Stimulated activated CD4-positive, alpha-beta T cell treated with anti-CD3 and anti-CD28 coated beads, Interleukin-1b, Interleukin-23, amount 100 ng/mL, for 48 hours (primary cell): ENCODE measurements around the gene TMEM176B.

Source experiments
- DNase-seq: peaks from one replicate; pipeline ENCODE4 v3.0.0-alpha.2; 2020

TMEM176B gene

DNA sequence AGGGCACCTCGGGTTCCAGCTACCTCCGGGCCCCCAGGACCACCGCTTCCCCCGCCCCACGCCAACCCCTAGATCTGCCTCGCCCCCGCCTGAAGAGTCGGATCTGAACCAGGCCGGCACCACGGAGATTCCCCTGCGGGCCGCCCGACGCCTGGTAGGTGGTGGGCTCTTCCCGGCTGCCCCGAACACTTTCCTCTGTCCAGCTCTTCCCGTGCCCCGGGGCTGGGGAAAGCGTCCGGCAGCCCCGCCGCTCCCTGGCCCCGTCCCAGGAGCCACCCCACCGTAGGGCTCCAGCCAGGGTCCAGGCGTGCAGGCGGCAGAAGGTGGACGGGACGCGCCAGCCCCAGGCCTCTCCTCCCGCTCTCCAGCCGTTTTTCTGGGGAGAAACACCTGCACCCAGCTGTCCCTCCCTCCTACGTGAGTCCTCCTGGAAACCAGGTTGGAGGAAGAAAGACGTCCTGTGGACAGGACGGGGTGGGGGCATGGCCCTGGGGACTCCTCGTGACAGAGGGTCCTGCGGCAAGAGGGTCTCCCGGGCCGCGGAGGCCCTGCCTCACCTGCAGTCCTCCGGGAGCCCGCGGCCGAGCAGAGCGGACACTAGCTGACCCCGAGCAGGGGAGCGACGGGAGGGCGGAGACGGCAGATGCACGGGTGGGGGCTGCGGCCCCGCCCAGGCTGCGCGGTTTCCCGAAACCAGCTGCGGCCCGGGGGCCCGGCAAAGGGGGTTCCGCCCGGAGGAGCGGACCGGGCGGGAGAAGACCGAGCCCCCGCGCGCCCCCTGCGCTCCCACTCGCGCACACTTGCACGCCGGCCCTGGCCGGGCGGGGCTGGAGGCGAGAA, at the start of gene TMEM176B:
TSS of gene TMEM176B (minus strand) at position 624 of the 840 bp plus-strand sequence. CDS start 3,795 bp downstream, outside the sequence.
- no peak for DNase-seq

DNA sequence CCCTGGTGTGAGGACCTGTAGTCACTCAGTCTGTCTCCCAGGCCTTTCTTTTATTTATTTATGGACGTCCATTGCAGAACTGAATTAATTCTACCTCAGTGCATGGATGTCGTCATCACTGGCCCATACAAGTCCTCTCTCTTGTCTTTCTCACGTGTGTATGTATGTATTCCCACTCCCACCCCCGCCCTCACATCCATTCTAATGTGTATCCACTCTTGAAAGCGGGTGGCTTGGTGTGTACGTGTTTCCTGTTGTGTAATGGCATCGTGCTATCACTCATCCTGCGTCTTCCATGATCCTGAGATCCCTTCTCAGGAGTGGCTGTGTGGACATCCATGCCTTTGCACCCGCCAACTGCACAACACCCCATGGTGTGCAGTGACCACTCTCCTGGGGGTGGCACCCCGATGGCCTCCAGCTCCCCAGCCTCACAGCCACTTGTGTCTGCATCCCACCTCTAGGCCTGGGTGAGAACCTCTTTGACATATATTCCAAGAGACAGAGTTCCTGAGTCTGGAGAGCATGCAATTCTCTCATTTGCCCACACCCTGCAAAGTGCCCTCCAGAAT, 49.1 kb upstream of the TMEM176B start:
- no peak for DNase-seq

DNA sequence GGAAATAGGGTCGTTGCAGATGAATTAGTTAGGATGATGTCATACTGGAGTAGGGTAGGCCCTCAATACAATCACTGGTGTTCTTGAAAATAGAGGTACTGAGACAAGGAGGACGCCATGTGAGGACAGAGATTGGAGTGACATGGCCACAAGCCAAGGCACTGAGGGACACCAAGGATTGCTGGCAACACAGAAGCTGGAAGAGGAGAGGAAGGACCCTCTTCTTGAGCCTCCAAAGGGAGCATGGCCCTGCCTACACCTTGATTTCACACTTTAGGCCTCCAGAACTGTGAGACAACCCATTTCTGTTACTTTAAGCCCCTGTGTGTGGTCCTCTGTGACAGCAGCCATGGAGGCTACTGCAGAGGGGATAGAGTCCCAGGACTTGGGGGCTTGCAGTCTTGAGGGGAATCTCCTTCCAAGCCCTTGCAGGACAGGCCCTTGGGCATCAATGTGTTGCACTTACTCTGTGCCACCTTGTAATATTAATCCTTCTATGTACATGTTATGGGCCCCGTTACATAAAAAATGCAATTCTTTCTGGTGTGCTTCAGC, 48.5 kb upstream of the TMEM176B start:
- no peak for DNase-seq

DNA sequence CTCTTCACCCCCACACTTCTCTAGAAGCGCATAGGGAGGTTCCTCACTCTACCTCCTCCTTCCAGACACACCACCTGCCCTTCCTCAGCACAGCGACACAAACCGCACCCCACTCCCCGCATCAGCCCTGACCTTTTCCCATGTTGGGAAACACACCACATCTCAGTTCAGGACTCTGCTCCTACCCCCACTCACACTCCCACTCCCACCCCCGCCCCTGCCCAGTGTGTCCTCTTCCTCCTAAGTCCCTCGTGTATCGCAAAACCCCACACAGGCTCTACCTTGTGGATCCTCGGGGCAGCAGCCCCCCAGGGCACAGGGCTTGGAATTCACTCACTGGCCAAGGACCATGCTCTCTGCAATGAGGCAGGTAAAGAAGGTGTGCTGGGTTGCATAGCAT, 47.9 kb upstream of the TMEM176B start:
- no peak for DNase-seq

DNA sequence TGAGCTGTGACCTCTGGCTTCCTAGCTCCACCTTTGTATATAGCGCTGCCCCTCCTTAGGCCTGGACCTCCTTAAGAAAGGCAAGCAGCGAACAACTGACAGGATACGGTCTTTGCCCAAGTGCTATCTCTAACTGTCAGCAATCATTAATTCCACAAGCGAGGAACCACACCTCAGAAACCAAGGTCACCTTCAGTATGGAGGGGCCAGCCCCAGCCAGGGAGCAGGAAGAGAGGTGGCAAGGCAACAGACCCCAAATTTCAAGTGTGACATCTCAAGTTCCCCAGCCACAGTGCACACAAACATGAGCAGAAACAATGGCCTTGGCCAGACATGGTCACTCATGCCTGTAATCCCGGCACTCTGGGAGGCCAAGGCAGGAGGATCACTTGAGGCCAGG, 47.4 kb upstream of the TMEM176B start:
- DNase-seq: no peak

DNA sequence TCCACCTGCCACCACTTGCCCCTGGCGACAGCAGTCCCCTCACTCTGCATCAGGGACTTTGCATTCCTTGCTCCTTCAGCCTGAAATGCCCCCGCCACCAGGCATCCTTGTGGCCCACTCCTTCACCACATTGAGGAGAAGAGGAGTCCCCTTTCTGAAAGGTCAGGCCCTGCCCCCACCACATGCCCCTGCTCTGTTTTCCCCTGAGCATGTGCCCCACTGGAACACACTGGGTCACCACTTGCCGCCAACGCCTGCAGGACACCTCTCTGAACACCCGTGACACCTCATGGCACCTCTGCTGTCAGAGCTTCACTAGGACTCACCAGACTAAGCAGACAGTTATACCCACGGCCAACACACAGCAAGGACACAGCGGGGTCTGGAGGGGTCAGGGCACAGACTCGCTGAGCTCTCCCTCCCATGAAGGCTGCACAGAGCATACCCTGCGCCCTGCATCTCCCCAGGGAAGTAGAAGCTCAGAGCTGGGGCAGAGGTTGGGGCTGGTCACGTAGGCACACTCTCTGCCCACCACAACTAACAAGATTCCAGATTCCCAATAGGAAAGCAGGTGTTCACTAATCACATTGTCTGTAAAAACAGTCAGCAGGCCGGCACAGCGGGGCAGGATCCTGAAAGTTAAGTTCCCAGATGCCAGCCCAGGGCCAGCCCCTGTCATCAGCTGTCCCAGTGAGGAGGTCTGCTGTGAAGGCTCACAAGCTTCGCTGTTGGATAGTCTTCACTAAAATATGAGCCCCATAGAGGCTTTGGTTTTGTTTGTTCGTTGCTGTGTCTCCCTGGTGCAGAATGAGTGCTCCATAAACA, 46.3 kb upstream of the TMEM176B start:
- DNase-seq: no peak

DNA sequence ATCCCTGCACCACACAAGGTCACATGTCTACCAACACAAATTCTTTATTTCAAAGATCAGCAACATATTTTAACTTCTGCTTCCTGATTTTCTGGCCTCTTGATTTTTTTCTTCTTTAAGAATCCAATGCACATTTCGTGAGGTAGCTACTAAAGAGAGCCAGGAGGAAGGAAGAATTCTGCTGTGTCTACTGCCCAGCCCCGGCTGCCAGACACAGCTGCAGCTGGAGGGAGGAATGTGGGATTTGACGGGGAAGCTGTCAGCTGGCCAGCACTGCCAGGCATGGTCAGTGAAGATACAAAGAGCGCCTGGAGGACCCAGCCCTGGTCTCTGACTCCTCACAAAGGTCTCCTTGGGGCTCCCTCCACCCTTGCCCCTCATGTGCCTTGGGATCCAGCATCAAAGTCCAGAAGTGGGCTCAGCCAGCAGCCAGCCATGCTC, 45.3 kb upstream of the TMEM176B start:
- DNase-seq: no peak

DNA sequence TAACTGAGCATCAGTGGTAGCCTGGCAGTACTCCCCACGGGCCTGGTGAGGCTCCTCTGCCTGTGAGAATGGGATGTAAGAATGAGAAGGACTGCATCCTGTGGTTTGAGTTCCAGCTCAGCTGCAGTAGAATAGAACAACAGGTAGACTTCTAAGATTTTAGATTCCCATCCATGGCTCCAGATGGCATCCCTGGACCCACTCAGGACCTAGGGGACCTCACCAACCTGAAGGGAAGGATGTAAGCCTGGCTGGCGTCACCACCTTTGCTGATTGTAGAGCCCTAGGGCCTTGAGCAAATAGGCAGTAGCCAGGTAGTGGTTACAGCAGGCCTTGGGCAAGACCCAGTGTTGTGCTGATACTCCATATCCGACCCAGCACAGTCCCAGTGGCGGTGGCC, 42.6 kb upstream of the TMEM176B start:
- DNase-seq: no peak

DNA sequence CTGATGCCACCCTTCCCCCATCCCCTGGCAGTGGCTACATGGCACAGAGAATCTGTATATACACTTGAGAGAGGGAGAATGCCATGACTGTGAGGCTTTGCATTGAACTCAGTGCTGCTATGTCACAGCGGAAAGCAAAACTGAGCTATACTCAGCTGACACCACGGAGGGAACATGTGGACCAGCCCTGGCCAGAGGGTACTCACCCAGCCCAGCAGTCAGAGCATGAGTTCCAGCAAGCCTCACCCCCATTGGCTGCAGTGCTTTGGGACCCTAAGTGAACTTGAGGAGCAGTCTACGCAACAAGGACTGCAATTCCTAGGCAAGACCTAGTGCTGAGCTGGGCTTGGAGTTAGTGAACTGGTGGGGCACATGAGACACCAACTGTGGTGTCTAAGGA, 41.9 kb upstream of the TMEM176B start:
- no peak for DNase-seq

DNA sequence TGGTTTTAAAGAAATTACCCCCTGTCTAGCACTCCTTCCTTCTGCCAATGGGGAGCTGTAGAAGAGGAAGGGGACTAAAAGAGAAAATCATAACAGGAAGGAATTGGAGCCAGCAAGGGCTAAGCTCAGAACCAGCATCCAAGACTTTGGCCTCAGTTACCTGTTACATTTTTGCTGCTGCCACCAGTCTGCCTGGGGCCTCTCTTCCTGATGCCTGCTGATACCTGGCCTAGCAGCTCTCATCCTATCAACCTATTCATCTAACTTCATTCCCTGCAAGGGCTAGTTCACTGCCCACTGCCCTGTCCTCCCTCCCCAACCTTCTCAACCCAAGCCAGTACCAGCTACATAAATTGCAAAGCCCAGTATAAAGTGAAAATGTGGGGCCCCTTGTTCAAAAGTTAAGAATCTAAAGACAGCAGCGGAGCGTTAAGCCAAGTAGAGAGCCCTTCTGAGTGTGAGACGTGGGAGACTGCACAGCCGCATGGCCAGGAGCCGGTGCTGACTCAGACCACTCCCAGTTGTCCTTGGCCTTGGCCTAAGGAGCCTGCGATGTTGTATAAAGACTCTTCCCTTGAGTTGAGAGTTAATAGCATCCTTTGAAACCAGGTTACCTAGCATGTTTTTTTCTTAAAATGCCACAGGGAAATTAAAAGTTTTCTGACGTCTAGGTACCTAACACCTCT, 38.9 kb upstream of the TMEM176B start:
- DNase-seq: no peak

DNA sequence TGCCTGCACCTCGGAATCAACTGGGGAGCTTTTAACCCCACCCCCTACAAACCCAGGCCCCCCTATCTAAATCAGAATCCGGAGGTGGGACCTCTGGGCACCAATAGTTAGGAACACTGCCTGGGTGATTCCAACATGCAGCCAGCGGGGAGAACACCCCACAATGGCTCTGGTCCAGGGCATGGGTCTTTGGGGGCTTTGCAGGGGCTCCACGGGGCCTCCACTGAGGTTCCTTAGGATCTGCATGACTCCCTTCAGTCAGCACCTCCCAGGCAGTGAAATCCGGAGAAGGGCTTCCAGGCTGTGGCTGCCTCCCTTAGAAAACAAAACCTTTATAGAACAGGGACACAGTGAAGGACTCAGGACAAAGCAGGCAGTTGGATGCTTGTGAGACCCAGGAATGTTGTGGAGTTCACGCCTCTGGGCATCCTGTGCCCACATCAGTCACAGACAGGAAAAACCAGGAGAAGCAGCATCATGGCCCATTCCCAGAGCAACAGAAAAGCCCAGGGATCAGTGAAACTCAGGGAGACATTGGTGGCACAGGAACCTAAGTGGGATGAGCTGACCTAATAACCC, 35.6 kb upstream of the TMEM176B start:
- no peak for DNase-seq

DNA sequence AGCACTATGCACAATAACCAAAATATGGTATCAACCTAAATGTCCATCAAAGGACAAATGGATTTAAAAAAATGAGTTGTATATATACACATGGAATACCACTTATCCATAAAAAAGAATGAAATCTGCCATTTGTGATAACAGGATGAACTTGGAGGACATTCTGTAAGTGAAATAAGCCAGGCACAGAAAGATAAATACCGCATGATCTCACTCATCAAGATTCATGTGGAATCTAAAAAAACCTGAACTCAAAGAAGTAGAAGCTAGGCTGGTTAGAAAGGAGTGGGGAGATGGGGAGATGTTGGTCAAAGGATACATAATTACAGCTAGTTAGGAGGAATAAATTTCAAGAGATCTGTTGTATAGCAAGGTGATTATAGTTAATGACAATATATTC, 34.9 kb upstream of the TMEM176B start:
- no peak for DNase-seq

DNA sequence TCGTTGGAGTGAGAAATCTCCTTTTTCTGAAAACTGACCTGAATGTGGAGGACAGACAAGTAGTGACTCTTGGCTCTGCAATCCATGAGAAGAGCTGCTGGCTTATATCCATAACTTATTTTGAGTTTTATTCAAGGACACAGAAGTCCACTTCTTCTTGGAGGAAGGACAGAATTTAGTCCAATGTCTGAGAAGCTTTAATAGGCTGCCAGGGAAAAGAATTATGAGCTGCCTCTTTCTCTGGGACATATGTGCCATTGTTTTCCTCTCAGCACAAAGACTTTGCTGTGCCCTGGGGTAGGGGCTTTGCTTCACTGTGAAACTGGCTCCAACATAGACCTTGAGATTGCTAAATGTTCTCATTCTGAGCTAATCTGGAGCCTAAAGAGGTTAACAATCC, 31.7 kb upstream of the TMEM176B start:
- DNase-seq: no peak

DNA sequence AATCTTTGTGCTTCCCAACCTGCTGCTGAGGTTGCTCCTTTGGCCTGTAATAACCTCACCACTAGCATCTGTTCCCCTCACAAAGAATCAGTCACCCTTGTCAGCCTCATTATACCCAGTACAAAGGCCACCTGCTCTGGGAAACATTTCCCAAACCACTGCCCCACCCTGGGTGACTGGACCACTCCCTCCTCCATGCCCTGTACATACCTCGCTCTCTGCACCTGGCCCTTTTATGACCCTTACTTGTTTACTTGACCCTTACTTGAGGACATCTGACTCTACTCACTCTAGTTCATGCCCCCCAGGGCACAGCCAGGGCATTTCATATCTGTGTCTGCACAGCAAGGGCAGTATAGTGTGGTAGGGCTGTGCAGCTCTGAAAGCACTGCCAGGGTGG, 30.8 kb upstream of the TMEM176B start:
- DNase-seq: no peak

DNA sequence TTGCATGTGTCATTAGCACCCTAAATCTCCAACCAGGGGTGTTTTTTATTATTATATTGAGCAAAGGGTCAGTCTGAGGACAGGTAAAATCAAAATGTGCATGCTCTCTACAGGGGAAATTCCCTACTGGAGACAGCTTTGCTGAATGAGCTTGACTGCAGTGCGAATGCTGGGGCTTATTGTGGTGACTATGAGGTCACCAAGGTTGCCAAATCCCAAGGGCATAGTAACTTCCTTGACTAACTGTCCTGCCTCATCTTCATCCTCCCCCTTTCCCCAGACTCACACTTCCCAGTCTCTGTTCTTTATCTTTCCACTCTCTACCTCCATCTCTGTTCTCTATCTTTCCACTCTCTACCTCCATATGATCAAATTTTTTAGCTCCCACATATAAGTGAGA, 29.3 kb upstream of the TMEM176B start:
- no peak for DNase-seq

DNA sequence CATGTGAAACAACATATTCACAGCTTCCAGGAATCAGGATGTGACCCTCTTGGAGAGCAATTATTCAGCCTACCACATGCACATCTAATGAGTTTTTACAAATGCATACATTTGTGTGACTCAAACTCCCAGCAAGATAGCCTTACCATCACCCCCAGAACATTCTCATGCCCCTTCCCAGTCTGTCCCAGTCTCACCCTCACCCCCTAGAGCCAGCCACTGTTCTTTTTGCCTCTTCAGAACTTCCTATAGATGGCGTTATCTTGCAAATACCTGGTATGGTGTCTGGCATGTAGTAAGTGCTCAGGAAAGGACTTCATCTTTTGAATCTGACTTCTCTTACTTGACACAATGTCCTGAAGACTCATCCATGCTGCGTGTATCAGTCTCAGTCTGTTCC, 28.2 kb upstream of the TMEM176B start:
- no peak for DNase-seq

DNA sequence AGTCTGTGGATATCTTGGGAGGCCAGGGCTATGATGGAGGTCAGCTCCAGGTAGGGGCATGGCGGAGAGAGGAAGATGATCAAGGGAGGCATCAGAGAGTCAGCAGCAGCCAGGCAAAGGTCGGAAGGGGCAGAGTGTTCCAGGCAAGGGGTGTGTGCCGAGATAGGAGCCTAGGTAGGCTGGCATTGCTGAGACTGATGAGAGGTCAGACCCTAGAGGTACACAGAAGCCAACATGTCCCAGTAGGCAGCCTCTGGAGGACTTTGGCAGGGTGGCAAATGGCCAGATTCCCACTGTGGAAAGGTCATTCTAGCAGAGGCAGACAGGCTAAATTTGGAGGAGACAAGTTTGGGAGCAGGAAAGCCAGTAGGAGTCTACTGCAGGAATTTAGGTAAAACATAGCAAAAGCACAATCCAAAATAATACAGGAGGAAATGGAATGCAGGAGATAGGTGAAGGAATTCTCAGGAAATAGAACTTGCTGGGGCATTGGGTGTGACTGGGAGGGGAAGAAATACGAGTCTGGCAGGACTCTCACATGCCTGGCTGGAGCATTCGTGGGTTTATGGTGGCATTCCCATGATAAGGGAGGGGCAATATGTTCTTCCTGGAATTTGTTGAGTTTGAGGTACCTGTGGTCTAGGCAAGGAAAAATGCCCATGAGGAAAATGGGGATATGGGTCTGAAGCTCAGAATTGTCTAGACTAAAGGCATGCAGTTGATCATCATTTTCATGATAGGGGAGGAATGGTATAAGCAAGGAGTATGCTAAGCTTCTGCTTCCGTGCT, 26.1 kb upstream of the TMEM176B start:
- DNase-seq: no peak

DNA sequence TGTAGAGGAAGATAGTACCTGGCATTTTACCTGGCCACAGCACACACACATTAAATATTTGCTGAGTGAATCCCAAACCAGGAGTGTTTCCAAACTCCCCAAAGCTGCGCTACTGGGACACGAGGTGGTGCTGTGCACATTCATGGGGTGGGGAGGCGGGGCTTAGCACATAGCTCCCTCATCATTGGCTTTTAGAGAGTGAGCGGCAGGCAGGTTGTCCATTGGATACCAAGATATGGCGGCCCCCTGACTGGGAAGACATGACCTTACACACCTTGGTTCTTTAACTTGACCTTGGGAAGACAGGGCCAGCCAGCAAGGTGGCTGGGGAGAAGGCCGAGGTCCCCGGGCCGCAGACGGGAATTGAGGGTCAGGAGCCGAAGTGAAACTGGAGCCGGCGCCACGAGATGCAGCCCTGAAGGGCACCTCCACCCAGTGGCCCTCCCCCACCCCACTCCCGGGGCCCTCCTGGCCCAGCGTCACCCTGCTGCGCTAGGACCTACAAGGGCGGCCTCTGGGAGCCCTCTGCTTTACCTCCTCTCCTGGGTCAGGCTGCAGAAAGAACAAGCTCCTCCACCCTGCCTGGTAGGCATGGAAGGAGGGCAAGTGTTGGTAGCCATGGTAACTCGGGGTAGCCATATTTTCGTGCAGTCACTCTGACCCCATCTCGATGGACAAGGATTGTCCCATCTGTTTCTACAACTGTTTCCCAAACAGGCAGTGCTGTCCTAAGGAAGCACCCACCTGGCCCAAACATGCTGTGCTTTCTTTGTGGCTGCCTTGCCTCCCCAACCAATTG, 24.4 kb upstream of the TMEM176B start:
- DNase-seq: no peak

DNA sequence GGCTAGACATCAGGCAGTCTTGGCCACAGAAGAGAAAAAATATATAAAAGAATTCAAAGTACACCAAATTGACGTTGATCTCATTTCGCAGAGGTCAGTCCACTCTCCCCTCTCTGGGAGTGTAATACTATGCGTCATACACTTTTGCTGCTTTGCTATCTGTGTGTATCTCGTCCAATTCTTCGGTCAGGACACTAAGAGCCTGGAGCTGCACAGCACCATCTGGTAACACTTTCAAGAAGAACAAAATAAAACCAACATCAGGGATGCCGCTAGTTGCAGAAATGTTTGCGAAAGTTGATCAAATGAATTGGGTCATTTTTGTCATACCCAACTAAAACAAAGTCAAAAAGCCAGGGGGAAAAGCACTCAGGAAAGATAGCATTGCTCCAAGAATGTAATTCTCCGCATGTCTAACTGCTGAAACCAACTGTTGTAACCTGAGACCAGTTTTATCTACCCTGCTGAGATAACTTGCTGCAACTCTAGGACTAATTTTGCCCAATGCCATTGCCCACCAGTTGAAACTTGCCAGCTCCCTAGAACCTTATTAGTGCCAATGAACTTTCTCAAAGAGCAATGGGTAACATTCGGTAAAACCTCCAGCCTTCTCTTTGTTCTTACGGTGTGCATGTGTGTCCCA, 23.4 kb upstream of the TMEM176B start:
- DNase-seq: no peak

DNA sequence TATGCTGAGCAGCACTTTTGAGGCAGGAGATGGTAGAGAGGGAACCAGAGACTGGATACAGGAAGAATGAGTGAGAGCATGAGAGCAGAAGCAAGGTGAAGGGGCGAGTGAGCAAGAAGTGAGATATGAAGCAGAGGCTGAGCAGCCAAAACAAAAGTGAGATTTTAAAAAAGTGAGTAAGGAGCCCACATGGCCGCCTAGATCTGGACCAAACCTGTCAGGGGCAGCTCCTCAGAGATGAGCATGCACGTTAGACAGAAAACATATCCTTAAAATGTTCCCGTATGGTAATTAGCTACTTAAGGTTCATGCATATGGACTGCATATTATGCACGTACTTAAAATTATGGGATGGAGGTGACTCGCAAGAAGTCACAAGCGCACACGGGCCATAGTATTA, 22.9 kb upstream of the TMEM176B start:
- no peak for DNase-seq
